GM23338 (cell line): ENCODE data around the gene FAM227B. TPM values are rescaled to one million over a fixed set of nuclear protein-coding genes. Genes with fewer than 3 reads are reported as not detected.

ENCODE experiments used
- ATAC-seq: fragments of 200-7000 bp; cut with Tn5 transposase; 3 replicates; pipeline ENCODE4 v1.9.1; 2020
- DNase-seq: peaks from one replicate; pipeline ENCODE4 v3.0.0-alpha.2; 2015; ENCODE audit warnings: low spot score
- H2AFZ ChIP-seq: fragments of 200-600 bp; sonication (generic); 2 replicates; pipeline ENCODE4 v1.8.0; 2016; ENCODE audit warnings: antibody characterized with exemption, mild to moderate bottlenecking, moderate library complexity
- H3F3A ChIP-seq: fragments of 200-600 bp; sonication (generic); replicated peaks from 2 replicates; pipeline ENCODE4 v1.8.0; 2017; ENCODE audit warnings: antibody characterized with exemption, mixed run types, low read depth
- H3K27ac ChIP-seq: fragments of 200-600 bp; sonication (generic); 2 replicates; pipeline ENCODE4 v1.6.1; 2016; ENCODE audit warnings: low read depth
- H3K27me3 ChIP-seq: fragments of 200-600 bp; sonication (generic); 2 replicates; pipeline ENCODE4 v1.8.0; 2016; ENCODE audit warnings: mild to moderate bottlenecking, mixed run types, moderate library complexity; ENCODE audit not compliant: insufficient read depth
- H3K36me3 ChIP-seq: fragments of 200-600 bp; sonication (generic); 2 replicates; pipeline ENCODE4 v1.8.0; 2016; ENCODE audit warnings: mild to moderate bottlenecking; ENCODE audit not compliant: insufficient read depth
- H3K4me1 ChIP-seq: fragments of 200-600 bp; sonication (generic); 2 replicates; pipeline ENCODE4 v1.8.0; 2016; ENCODE audit warnings: mild to moderate bottlenecking, moderate library complexity; ENCODE audit not compliant: insufficient read depth
- H3K4me2 ChIP-seq: fragments of 200-600 bp; sonication (generic); 2 replicates; pipeline ENCODE4 v1.7.1; 2017; ENCODE audit warnings: mixed run types
- H3K4me3 ChIP-seq: fragments of 200-600 bp; sonication (generic); 2 replicates; pipeline ENCODE4 v1.6.1; 2016; ENCODE audit warnings: mixed run types
- H3K79me2 ChIP-seq: fragments of 200-600 bp; sonication (generic); replicated peaks from 2 replicates; pipeline ENCODE4 v1.8.0; 2017; ENCODE audit warnings: mild to moderate bottlenecking; ENCODE audit not compliant: insufficient read depth
- H3K9me2 ChIP-seq: fragments of 200-600 bp; sonication (generic); 2 replicates; pipeline ENCODE4 v1.8.0; 2017; ENCODE audit not compliant: insufficient read depth
- H4K20me1 ChIP-seq: fragments of 200-600 bp; sonication (generic); replicated peaks from 2 replicates; pipeline ENCODE4 v1.8.0; 2017; ENCODE audit warnings: mild to moderate bottlenecking; ENCODE audit not compliant: insufficient read depth
- H3K27ac Mint-ChIP-seq: 2 replicates; pipeline ENCODE4 v1.8.0; 2020; ENCODE audit warnings: inconsistent platforms, mild to moderate bottlenecking, moderate library complexity, mixed read lengths
- H3K27me3 Mint-ChIP-seq: 3 replicates; pipeline ENCODE4 v1.8.0; 2022; ENCODE audit warnings: low read depth, mild to moderate bottlenecking, moderate library complexity, mixed read lengths, inconsistent platforms; ENCODE audit not compliant: insufficient read depth, poor library complexity
- H3K36me3 Mint-ChIP-seq: 3 replicates; pipeline ENCODE4 v1.8.0; 2021; ENCODE audit warnings: low read depth, mild to moderate bottlenecking, inconsistent platforms, moderate library complexity, mixed read lengths
- H3K4me1 Mint-ChIP-seq: 3 replicates; pipeline ENCODE4 v1.8.0; 2020; ENCODE audit warnings: mild to moderate bottlenecking, inconsistent platforms, mixed read lengths
- H3K4me3 Mint-ChIP-seq: 3 replicates; pipeline ENCODE4 v1.8.0; 2021; ENCODE audit warnings: moderate library complexity, mild to moderate bottlenecking, inconsistent platforms, mixed read lengths
- H3K9me3 Mint-ChIP-seq: 3 replicates; pipeline ENCODE4 v1.8.0; 2020; ENCODE audit warnings: moderate library complexity, mild to moderate bottlenecking, inconsistent platforms, mixed read lengths
- CREB1 ChIP-seq: fragments of 250-450 bp; sonication (Bioruptor Pico); IDR thresholded peaks from 2 replicates; pipeline ENCODE4 v1.5.0; 2020; ENCODE audit warnings: low read depth, mild to moderate bottlenecking, moderate library complexity
- CTCF ChIP-seq, 2 experiments: fragments of 200-600 bp in 1 of 2; sonication (generic) in 1 of 2; conservative IDR thresholded peaks; 2 replicates each; pipeline versions ENCODE4 v1.5.1 to v1.6.1; 2016 to 2017; ENCODE audit warnings: antibody characterized with exemption in 2 of 2, low read depth in 2 of 2, mild to moderate bottlenecking in 2 of 2, moderate library complexity in 1 of 2
- NANOG ChIP-seq: IDR thresholded peaks from 2 replicates; pipeline ENCODE4 v1.6.1; 2016; ENCODE audit warnings: antibody characterized with exemption, borderline replicate concordance
- POLR2AphosphoS5 ChIP-seq: IDR thresholded peaks from 2 replicates; pipeline ENCODE4 v1.6.1; 2016; ENCODE audit warnings: antibody characterized with exemption, low read depth
- REST ChIP-seq: IDR thresholded peaks from one replicate; pipeline ENCODE4 v1.6.1; 2018; ENCODE audit warnings: antibody characterized with exemption; ENCODE audit not compliant: unreplicated experiment
- ZNF331 ChIP-seq: fragments of 250-450 bp; sonication (Bioruptor Pico); IDR thresholded peaks from 2 replicates; pipeline ENCODE4 v1.5.0; 2020; ENCODE audit warnings: low read depth, mild to moderate bottlenecking, moderate library complexity
- polyA plus RNA-seq: library from polyadenylated mRNA; unstranded; fragments of >200 nt; fragmentation: Nextera tagmentation; extraction: Ambion mirVana; gene quantifications from 2 replicates; pipeline ENCODE4 v1.2.1, GENCODE V29; 2016
- total RNA-seq: library from RNA; depleted of rRNA; stranded (reverse); fragments of >200 nt; shearing (Covaris generic); gene quantifications from 2 replicates; pipeline ENCODE4 v1.2.3, GENCODE V29; 2014

FAM227B gene
- total and polyA plus RNA-seq, 2 experiments from 2014 or later = 2.6 to 10.2 TPM

- TF ChIP-seq REST (no peak), ZNF331 (CRISPR knock-in tag) (no peak)
These were observed 6.8 kb upstream of the FAM227B start (continued) for GRCh38 chr15:49627407-49627877.

- no peak overlapping the region for H3K4me3 ChIP-seq
- H3K9me2 ChIP-seq = 0 out of 2 replicates have a peak, but pooled peaks cover 2% of the 10 kb centered on the region
- no peak overlapping the region for H3K27ac ChIP-seq
- peaks cover 39% of the 10 kb centered on the region for H3K79me2 ChIP-seq
- H3K36me3 ChIP-seq = peaks cover 31% of the 10 kb centered on the region
- no peaks in the 10 kb centered on the region for H4K20me1 ChIP-seq
- peaks cover 12% of the 10 kb centered on the region; the same call in 2 of the 3 replicates for H3K4me1 Mint-ChIP-seq
- ATAC-seq (no peak), DNase-seq (peak; percentile 26)
- H3K27ac Mint-ChIP-seq = no peak overlapping the region
- no peak overlapping the region for H3K4me3 Mint-ChIP-seq
- H3K4me1 ChIP-seq = peaks cover 5% of the 10 kb centered on the region; the same call in 1 of the 2 replicates
- peaks cover 43% of the 10 kb centered on the region for H3K36me3 Mint-ChIP-seq
- TF ChIP-seq CTCF (conservative IDR thresholded peaks at IDR 0.05; ENCODE audit: low read depth in 2 of 2) = no peak
- no peak for TF ChIP-seq CREB1 (CRISPR knock-in tag)
- no peak for TF ChIP-seq REST
- no peak for TF ChIP-seq POLR2AphosphoS5
- TF ChIP-seq NANOG = no peak
- TF ChIP-seq ZNF331 (CRISPR knock-in tag) = no peak
- H2AFZ ChIP-seq = no peak overlapping the region
- H3K4me2 ChIP-seq = no peak overlapping the region
- H3K27me3 Mint-ChIP-seq = peaks cover 4% of the 10 kb centered on the region
- no peaks in the 10 kb centered on the region for H3K27me3 ChIP-seq
- H3K9me3 Mint-ChIP-seq = peaks cover 21% of the 10 kb centered on the region
- H3F3A ChIP-seq = no peaks in the 10 kb centered on the region
These were observed 4.9 kb upstream of the FAM227B start for GRCh38 chr15:49625460-49626036.
